CD4-positive, alpha-beta T cell (primary cell): Measurements from ENCODE around the gene ZBTB8B. TPM values are rescaled to one million over a fixed set of nuclear protein-coding genes. Genes with fewer than 3 reads are reported as not detected.
"Not testable (repeated sequence)": the region's sequence is repeated elsewhere in the genome, so short reads cannot be mapped to it uniquely, and the experiment has no call there.

Experiments
- ATAC-seq: fragments of 200-7000 bp; cut with Tn5 transposase; one replicate; pipeline ENCODE4 v1.10.0; 2022; ENCODE audit warnings: mild to moderate bottlenecking; ENCODE audit not compliant: poor library complexity
- CTCF ChIA-PET: fragments of 350-600 bp; sonication (Branson Sonifier 250); formaldehyde crosslinking; loops from one replicate; lab custom pipeline; 2021; ENCODE audit warnings: antibody characterized with exemption, inconsistent platforms; lab: Charles Lee
- POLR2A ChIA-PET: fragments of 350-600 bp; sonication (Branson Sonifier 250); formaldehyde crosslinking; loops from one replicate; lab custom pipeline; 2021; ENCODE audit warnings: antibody characterized with exemption, inconsistent platforms; lab: Charles Lee
- DNase-seq, 14 experiments: peaks; one replicate each; pipeline ENCODE4 v3.0.0-alpha.2; 2013 to 2020; ENCODE audit warnings: mixed read lengths in 2 of 14
- H3K27ac ChIP-seq, 2 donors: one replicate each; pipeline versions ENCODE4 v1.5.1 to v1.7.0; 2013; ENCODE audit warnings: low read length in 2 of 2, low read depth in 1 of 2, mild to moderate bottlenecking in 1 of 2
- H3K27me3 ChIP-seq, 2 experiments: 1 replicate in 1 of 2; 2 replicates in 1 of 2; pipeline versions ENCODE4 v1.6.1 to v1.7.0; 2013; ENCODE audit warnings: low read length in 2 of 2, control low read depth in 1 of 2, mild to moderate bottlenecking in 1 of 2, moderate library complexity in 1 of 2; ENCODE audit not compliant: insufficient read depth in 2 of 2, control insufficient read depth in 1 of 2
- H3K36me3 ChIP-seq: one replicate; pipeline ENCODE4 v1.6.1; 2013; ENCODE audit warnings: low read length, control low read depth; ENCODE audit not compliant: insufficient read depth
- H3K4me1 ChIP-seq: one replicate; pipeline ENCODE4 v1.6.1; 2013; ENCODE audit warnings: low read length, control low read depth; ENCODE audit not compliant: insufficient read depth
- H3K4me3 ChIP-seq: one replicate; pipeline ENCODE4 v1.5.1; 2013; ENCODE audit warnings: mild to moderate bottlenecking, low read length, moderate library complexity
- H3K9me3 ChIP-seq, 2 experiments: 1 replicate in 1 of 2; 2 replicates in 1 of 2; pipeline versions ENCODE4 v1.6.1 to v1.7.0; 2013; ENCODE audit warnings: low read length in 2 of 2, mild to moderate bottlenecking in 2 of 2, control low read depth in 1 of 2, moderate library complexity in 1 of 2; ENCODE audit not compliant: control insufficient read depth in 1 of 2, insufficient read depth in 1 of 2
- H3K27ac Mint-ChIP-seq: one replicate; pipeline ENCODE4 v1.8.0; 2020; ENCODE audit warnings: mixed read lengths
- H3K27me3 Mint-ChIP-seq: one replicate; pipeline ENCODE4 v1.8.0; 2021; ENCODE audit warnings: mixed read lengths
- H3K36me3 Mint-ChIP-seq: one replicate; pipeline ENCODE4 v1.8.0; 2021; ENCODE audit warnings: low read depth, mixed read lengths
- H3K4me1 Mint-ChIP-seq: one replicate; pipeline ENCODE4 v1.8.0; 2021; ENCODE audit warnings: low read depth, mixed read lengths
- H3K4me3 Mint-ChIP-seq: one replicate; pipeline ENCODE4 v1.8.0; 2020; ENCODE audit warnings: mild to moderate bottlenecking, mixed read lengths
- H3K9me3 Mint-ChIP-seq: one replicate; pipeline ENCODE4 v1.8.0; 2020; ENCODE audit warnings: mixed read lengths
- intact Hi-C, 2 experiments: fragments of 100-400 bp; cut with DNase I in 1 of 2; cut with micrococcal nuclease in 1 of 2; formaldehyde crosslinking; loops; one replicate each; pipeline versions ENCODE4 v1.15.1 to v1.9.0; 2023 to 2025; cut with DNase I, micrococcal nuclease
- total RNA-seq, 174 experiments: library from RNA in 2 of 174; stranded (reverse) in 2 of 174; gene quantifications; one replicate each; pipeline ENCODE4 v1.2.3 and lab custom pipeline; 2021 to 2026
- TF ChIP-seq, protein P1 (sequence below): fragments of 200-600 bp; IDR thresholded peaks from one replicate; pipeline ENCODE4 v1.8.0; 2022; ENCODE audit warnings: antibody characterized with exemption, mild to moderate bottlenecking

Gene ZBTB8B
- total RNA-seq, 2 experiments from 2014 or later = not detected

DNA sequence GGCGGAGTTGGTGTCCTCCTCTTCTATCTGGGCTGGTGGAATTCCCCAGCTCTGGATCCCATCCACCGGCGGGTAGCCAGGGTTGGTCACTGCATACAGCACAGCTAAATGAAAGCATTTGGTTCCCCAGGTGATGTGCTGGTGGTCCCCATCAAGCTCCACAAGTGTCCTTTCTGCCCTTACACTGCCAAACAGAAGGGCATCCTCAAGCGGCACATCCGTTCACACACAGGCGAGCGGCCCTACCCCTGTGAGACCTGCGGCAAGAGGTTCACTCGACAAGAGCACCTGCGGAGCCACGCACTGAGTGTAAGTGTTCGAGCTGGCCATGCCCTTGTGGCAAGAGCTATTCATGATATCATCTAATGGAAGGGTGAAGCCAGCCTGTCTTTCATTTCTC, 15.9 kb downstream of the ZBTB8B start:
- DNase-seq (no peak), ATAC-seq (no peak)
- CTCF ChIA-PET = no interaction called here
- H3K36me3 Mint-ChIP-seq = no peaks in the 10 kb centered on the region
- POLR2A ChIA-PET = no interaction called here
- Histone ChIP-seq H3K9me3 (no peaks in the 10 kb centered on the region), H3K27ac (no peak overlapping the region), H3K4me1 (no peaks in the 10 kb centered on the region), H3K27me3 (peaks cover 0 to 3% of the 10 kb centered on the region in 2 experiments), H3K4me3 (no peak overlapping the region), H3K36me3 (no peaks in the 10 kb centered on the region)
- no peak overlapping the region for H3K4me3 Mint-ChIP-seq
- no peaks in the 10 kb centered on the region for H3K4me1 Mint-ChIP-seq
- H3K27ac Mint-ChIP-seq = no peak overlapping the region
- no peaks in the 10 kb centered on the region for H3K9me3 Mint-ChIP-seq
- intact Hi-C loops = no loop called here
- TF ChIP-seq, protein P1, sequence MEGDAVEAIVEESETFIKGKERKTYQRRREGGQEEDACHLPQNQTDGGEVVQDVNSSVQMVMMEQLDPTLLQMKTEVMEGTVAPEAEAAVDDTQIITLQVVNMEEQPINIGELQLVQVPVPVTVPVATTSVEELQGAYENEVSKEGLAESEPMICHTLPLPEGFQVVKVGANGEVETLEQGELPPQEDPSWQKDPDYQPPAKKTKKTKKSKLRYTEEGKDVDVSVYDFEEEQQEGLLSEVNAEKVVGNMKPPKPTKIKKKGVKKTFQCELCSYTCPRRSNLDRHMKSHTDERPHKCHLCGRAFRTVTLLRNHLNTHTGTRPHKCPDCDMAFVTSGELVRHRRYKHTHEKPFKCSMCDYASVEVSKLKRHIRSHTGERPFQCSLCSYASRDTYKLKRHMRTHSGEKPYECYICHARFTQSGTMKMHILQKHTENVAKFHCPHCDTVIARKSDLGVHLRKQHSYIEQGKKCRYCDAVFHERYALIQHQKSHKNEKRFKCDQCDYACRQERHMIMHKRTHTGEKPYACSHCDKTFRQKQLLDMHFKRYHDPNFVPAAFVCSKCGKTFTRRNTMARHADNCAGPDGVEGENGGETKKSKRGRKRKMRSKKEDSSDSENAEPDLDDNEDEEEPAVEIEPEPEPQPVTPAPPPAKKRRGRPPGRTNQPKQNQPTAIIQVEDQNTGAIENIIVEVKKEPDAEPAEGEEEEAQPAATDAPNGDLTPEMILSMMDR = no peak
- peaks cover 33% of the 10 kb centered on the region for H3K27me3 Mint-ChIP-seq

DNA sequence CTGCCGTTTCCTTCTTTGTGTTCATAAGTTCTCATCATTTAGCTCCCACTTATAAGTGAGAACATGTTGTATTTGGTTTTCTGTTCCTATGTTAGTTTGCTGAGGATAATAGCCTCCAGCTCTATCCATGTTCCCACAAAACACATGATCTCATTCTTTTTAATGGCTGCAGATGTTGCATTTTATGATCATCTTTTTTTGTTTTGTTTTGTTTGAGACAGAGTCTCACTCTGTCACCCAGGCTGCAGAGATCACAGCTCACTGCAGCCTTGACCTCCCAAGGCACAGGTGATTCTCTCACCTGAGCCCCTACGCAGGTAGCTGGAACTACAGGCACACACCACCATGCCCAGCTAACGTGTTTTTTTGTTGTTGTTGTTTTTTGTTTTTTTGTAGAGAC, 16.9 kb downstream of the ZBTB8B start:
- H3K36me3 Mint-ChIP-seq, H3K36me3 ChIP-seq, H3K27ac ChIP-seq, intact Hi-C loops, H3K9me3 ChIP-seq, H3K4me1 ChIP-seq, POLR2A ChIA-PET, CTCF ChIA-PET, ATAC-seq, H3K27ac Mint-ChIP-seq, H3K4me3 ChIP-seq, H3K4me1 Mint-ChIP-seq, H3K27me3 ChIP-seq, H3K9me3 Mint-ChIP-seq, DNase-seq, H3K4me3 Mint-ChIP-seq: not testable (repeated sequence)
- peaks cover 29% of the 10 kb centered on the region for H3K27me3 Mint-ChIP-seq

DNA sequence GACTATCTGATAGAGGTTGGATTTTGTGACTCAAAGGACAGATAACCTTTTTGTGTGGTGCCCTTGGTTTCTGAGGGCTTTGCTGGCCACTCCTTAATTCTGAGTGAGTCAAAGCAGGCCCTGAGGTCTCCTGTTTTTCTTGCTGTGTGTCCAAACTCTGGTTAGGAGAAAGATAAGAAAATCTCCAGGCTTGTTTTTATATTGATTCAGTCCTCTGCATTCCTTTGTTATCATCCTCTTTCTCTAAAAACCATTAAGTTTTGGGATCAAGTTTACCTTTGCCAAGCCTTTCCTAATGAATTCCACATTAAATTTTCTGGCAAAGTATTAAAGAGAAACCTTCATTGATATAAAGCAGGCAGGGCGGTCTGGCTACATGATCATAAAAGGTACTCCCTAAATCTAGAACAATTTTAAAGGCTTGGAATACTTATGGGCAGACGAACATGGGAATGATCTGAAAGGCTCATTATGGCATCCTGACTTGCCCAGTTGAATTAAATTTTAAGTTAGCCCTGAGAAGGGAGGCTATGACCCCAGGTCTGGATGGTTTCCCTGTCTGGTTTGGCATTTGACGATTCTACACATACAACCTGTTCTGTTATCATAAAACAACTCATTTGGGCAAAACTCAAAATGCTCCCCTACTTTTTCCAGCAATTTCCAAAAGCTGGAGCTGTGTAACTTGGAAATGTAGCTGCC, 20.8 kb downstream of the ZBTB8B start:
- peaks cover 0 to 2% of the 10 kb centered on the region in 2 experiments for H3K27me3 ChIP-seq

More for the DNA sequence above, 20.8 kb downstream of the ZBTB8B start:
- Histone ChIP-seq H3K36me3 (no peaks in the 10 kb centered on the region), H3K4me1 (no peaks in the 10 kb centered on the region), H3K27ac (no peak overlapping the region), H3K9me3 (no peaks in the 10 kb centered on the region), H3K4me3 (no peak overlapping the region)
- H3K36me3 Mint-ChIP-seq = no peaks in the 10 kb centered on the region
- H3K27me3 Mint-ChIP-seq = peaks cover 23% of the 10 kb centered on the region
- intact Hi-C loops = no loop called here
- no peak overlapping the region for H3K4me3 Mint-ChIP-seq
- DNase-seq (no peak), ATAC-seq (no peak)
- POLR2A ChIA-PET = no interaction called here
- no peaks in the 10 kb centered on the region for H3K4me1 Mint-ChIP-seq
- H3K9me3 Mint-ChIP-seq = no peaks in the 10 kb centered on the region
- no peak overlapping the region for H3K27ac Mint-ChIP-seq
- TF ChIP-seq, protein P1 = no peak
- CTCF ChIA-PET = interaction anchor here (0.6 kb wide), 1 partner anchor 304 kb away, joined by 3 read pairs; no protein-coding TSS in a partner anchor
